ENCODE results near the gene KCNT2.

DNA sequence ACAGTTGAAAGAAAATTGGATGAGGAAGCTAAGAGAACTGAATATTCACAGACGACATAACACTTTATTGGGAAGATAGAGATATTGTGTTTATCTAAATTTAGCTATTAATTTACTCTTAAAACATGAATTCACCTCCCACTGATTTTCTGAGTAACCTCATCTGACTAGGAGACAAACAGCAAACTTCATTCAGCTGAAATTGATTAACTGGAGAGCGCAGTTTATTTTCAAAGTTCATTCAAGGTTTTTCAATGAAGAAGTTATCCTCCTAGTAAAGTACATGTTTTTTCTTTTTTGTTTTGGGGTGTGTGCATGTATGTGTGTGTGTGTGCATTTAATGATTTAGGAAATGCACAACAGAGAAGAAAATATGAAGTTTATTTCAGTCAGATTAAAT, 215.0 kb downstream of the KCNT2 start:
- TF ChIP-seq, protein P1, sequence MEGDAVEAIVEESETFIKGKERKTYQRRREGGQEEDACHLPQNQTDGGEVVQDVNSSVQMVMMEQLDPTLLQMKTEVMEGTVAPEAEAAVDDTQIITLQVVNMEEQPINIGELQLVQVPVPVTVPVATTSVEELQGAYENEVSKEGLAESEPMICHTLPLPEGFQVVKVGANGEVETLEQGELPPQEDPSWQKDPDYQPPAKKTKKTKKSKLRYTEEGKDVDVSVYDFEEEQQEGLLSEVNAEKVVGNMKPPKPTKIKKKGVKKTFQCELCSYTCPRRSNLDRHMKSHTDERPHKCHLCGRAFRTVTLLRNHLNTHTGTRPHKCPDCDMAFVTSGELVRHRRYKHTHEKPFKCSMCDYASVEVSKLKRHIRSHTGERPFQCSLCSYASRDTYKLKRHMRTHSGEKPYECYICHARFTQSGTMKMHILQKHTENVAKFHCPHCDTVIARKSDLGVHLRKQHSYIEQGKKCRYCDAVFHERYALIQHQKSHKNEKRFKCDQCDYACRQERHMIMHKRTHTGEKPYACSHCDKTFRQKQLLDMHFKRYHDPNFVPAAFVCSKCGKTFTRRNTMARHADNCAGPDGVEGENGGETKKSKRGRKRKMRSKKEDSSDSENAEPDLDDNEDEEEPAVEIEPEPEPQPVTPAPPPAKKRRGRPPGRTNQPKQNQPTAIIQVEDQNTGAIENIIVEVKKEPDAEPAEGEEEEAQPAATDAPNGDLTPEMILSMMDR (tag by site-specific recombination; IDR thresholded peaks at IDR 0.05), result no peak
- TF ChIP-seq ZNF184 (tag by site-specific recombination; IDR thresholded peaks at IDR 0.05), result no peak
